DMS114 treated with DMSO at 0.1 percent for 48 hours (cell line): ENCODE measurements around the gene RNLS.
"Not testable (repeated sequence)": the region's sequence is repeated elsewhere in the genome, so short reads cannot be mapped to it uniquely, and the experiment has no call there.

Source experiments
- DNase-seq: peaks from one replicate; lab custom pipeline; 2025; ENCODE audit not compliant: unreplicated experiment; lab: John Stamatoyannopoulos, UW

Gene RNLS

GRCh38 chr10:88525371-88526069, 57.6 kb downstream of the RNLS start:
- no peak for DNase-seq

GRCh38 chr10:88523739-88524400, 59.2 kb downstream of the RNLS start:
- DNase-seq, result no peak

- DNase-seq, result no peak
Observed at GRCh38 chr10:88522715-88523114, 60.4 kb downstream of the RNLS start.

- DNase-seq, result no peak
Observed at GRCh38 chr10:88521791-88522190, 61.3 kb downstream of the RNLS start.

DNA sequence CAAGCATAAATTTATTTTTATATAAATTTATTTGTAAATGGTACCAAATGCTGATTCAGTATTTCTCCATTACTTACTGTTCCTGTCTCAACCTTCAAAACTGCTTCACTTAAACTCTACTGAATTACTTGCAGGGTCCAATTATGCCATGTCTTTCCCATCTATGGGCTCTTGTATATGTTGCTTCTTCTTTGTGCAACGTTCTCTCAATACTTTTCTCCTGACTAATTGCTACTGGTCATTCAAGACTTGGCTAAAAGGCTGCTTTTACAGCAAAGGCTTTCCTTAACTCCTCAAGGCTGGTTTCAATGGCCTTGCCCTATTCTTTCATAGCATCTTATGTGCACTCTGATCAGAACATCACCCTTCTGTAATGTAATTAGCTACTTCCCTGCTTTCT, 67.9 kb downstream of the RNLS start:
- DNase-seq, result no peak

DNA sequence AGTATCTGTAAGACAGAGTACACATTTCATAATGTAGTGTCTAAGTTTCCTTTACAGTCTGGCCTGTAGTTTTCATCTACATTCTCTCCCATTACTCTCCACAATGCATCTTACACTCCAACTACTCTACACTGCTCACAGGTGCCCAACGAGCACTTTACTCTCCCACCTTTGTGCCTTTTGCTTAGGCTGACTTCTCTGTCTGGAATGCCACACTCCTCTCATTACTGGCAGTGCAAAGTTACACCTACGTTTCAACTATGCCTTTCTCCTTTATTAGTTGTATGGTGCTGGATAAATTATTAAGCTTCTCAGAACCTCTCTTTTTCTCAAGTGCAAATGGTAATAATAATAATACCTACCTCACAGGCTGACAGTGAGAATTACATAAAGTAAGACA, 70.5 kb downstream of the RNLS start:
- no peak for DNase-seq

GRCh38 chr10:88508796-88509195, 74.3 kb downstream of the RNLS start:
- no peak for DNase-seq

- no peak for DNase-seq
Observed at GRCh38 chr10:88507826-88508453, 75.2 kb downstream of the RNLS start.

DNA sequence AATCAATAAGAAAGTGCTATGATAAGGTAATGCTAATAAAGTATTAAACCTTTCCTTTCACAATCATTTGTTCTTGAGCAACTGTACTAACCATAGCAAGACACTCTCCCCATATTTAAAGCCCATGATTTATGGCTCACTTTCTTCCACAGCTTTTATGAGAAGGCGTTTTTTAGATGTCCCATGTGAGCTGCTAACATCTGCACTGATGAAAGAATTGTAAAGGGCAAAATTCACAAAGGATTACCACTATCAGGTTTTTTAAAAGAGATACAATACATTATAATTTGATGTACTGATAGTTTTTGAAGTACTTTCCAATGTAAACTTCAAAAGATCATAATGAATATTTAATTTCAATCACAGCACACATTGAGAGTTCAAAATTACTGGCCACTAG, 75.7 kb downstream of the RNLS start:
- no peak for DNase-seq

- no peak for DNase-seq
Observed at GRCh38 chr10:88505680-88506215, 77.4 kb downstream of the RNLS start.

GRCh38 chr10:88505265-88505664, 77.9 kb downstream of the RNLS start:
- DNase-seq, result no peak

GRCh38 chr10:88500656-88501055, 82.5 kb downstream of the RNLS start:
- no peak for DNase-seq

DNA sequence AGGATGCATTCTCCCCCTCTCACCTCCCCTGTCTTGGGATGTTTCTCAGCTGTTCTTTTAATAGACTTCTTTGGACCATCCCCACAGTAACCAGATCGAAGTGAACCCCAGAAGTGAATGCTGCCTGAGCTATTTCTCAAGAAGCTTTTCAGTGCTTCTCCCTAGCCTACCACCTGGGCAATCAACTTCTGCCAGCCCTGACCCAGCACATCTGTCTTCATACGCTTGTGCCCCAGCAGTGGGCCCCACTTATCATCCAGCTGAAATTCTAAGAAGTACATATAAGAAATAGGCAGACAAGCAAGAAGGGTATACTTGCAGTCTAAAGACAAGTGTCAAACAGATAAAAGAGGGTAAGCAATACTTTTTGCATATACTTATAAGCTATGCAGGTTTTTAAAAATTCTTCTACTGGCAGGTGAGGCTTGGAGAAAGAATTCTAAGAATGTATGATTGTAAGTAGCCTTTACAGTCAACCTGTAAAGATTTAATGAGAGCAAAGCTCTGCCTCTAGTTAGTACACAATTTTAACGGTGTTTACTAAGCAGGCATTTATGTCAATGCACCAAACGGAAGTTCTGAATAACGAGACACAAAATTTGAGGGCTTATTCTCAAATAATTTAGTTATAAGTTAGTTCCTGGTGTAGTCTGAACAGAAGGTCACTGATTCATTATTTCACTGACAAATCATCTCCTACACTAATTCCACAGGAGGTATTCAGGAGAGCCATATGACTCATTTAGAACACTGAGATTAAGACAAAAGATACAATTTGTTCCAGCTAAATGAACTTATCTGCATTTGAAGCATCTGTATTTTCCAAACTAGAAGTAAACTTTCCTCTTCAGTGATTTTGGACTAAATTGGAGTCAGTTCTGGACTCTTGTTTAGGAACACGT, 83.3 kb downstream of the RNLS start:
- DNase-seq, result no peak

DNA sequence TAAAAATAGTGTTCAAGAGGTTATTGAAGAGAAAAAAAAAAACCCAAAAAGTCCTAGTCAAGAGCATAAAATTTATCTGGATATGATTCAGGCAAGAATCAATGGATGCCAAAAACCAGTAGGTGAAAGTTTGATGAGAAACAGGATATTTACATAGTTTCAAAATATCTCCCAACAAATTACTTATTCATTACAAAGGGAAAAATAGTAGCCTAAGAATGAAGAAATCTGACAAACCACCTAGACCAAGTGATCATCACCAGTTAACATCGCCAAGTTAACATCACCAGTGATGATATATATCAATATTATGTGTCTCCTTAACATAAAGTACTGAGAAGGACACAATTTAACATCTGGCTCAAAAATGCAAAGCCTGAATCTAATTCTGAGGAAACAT, 85.2 kb downstream of the RNLS start:
- DNase-seq, result no peak

DNA sequence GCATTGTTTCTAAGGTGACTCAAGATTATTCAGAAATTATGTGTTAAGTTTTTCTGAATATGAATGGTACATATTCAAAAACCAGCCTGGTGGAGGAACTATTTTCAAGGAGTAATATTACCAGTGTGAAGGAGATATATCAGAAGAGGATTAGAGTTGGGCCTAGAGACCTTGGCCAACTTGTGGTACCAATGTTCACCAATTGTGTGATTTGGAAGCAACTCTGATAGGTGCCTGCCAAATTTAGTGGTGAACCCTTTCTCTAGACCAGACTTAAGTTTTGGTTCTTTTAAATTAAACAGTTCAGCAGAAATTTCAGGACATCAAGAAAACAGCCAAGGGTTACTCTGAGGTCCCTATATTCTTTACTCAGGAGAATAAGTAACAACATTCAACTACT, 88.6 kb downstream of the RNLS start:
- DNase-seq, result no peak

DNA sequence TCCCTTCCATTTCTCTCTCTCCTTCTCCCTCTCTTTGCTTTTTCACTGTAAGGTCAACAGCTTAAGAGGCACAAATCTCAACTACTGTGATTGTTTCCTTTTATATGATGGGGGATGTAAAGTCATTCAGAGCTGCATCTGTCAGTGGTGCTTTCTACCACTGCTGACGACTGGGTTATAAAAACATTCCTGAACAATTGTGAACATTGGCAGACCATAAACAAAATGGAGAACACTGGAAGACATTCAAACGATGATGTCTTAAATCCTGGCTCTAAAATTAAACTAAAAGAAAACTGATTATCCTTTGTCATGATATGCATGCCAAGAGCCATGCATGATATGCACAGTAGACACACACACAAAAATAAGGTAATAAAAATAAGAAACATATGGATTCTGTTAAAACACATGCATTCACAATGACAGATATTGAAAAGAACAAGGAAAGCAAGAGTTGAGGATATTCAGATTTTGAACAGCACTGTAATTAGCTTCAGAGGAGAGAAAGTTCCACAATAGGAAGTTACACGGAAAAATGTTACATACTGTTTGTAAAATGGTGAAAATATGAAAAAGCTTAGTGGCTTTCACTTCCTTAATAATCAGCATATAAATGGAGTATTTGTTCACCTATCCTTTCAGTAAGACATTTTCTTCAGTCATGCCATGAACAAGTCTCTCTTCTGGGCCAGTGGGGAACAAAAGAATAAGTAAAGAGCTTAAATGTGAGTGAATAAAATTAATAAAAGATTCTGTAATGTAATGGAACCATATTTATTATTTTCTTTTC, 89.2 kb downstream of the RNLS start:
- no peak for DNase-seq

- no peak for DNase-seq
Observed at GRCh38 chr10:88491314-88491713, 91.8 kb downstream of the RNLS start.

GRCh38 chr10:88490231-88490980, 92.7 kb downstream of the RNLS start:
- no peak for DNase-seq

GRCh38 chr10:88489107-88489506, 94.0 kb downstream of the RNLS start:
- no peak for DNase-seq

DNA sequence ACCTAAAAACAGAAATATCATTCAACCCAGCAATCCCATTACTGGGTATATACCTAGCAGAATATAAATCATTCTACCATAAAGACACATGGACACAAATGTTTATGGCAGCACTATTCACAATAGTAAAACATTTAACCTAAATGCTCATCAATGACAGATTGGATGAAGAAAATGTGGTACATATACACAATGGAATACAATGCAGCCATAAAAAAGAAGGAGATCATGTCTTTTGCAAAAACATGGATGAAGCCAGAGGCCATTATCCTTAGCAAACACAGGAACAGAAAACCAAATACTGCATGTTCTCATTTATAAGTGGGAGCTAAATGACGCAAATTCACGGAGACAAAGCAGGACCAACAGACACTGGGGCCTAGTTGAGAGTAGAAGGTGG, 96.3 kb downstream of the RNLS start:
- DNase-seq, result not testable (repeated sequence)
